ENCODE results near the gene HBS1L. TPM values are rescaled to one million over a fixed set of nuclear protein-coding genes. Genes with fewer than 3 reads are reported as not detected.

Gene HBS1L
- total RNA-seq, 1 experiment from 2014 or later, result 89.4 TPM

GRCh38 chr6:135022050-135022697 lies 32.4 kb downstream of the HBS1L start:
- Histone ChIP-seq H3K4me1 (ENCODE audit: control insufficient read depth in 1 of 2, insufficient read depth in 2 of 2, low read length in 2 of 2) (no peaks in the 10 kb centered on the region), H3K9ac (ENCODE audit: low read length) (no peak overlapping the region), H3K79me2 (ENCODE audit: insufficient read depth, low read length) (peaks cover 76% of the 10 kb centered on the region), H3K4me2 (ENCODE audit: low read length) (no peak overlapping the region), H3K9me3 (ENCODE audit: control insufficient read depth in 1 of 2, insufficient read depth in 1 of 2, low read depth in 1 of 2, low read length in 2 of 2) (no peaks in the 10 kb centered on the region), H3K9me2 (ENCODE audit: insufficient read depth) (no peaks in the 10 kb centered on the region), H3K27me3 (ENCODE audit: insufficient read depth, low read length) (no peaks in the 10 kb centered on the region), H4K20me1 (ENCODE audit: insufficient read depth) (peaks cover 8% of the 10 kb centered on the region), H3K36me3 (ENCODE audit: control insufficient read depth in 1 of 2, insufficient read depth in 2 of 2, low read length in 2 of 2) (no peaks in the 10 kb centered on the region), H3K27ac (ENCODE audit: low read depth, low read length) (no peak overlapping the region), H2AFZ (ENCODE audit: low read depth, low read length, poor library complexity, severe bottlenecking) (no peak overlapping the region), H3K4me3 (replicated peaks in 1 of 2; ENCODE audit: low read depth in 1 of 2, low read length in 2 of 2) (no peak overlapping the region)
- TF ChIP-seq JUND (IDR thresholded peaks at IDR 0.05), result no peak
- intact Hi-C loops (cut with micrococcal nuclease), result no loop called here
- ChIA-PET CTCF (interaction anchor here (1.7 kb wide), 1 partner anchor 20 kb away, joined by 8 read pairs; no protein-coding TSS in a partner anchor), POLR2A (interaction anchor here (1.3 kb wide), 1 partner anchor 33 kb away, joined by 3 read pairs; the partner anchor contains the start of gene HBS1L), RAD21 (ENCODE audit: low non-redundant PET in 1 of 2, low total read pairs in 2 of 2, uncharacterized antibody in 2 of 2, unreplicated experiment in 2 of 2) (no interaction called here)
- ATAC-seq (no peak), DNase-seq (ENCODE audit: low read depth, low spot score) (no peak)
- BruUV-seq (replicated peaks), result no TSS peak

- Histone ChIP-seq H3K9me3 (ENCODE audit: control insufficient read depth in 1 of 2, insufficient read depth in 1 of 2, low read depth in 1 of 2, low read length in 2 of 2) (no peaks in the 10 kb centered on the region), H3K9ac (ENCODE audit: low read length) (no peak overlapping the region), H3K4me1 (ENCODE audit: control insufficient read depth in 1 of 2, insufficient read depth in 2 of 2, low read length in 2 of 2) (no peaks in the 10 kb centered on the region), H3K79me2 (ENCODE audit: insufficient read depth, low read length) (peaks cover 74% of the 10 kb centered on the region), H3K4me2 (ENCODE audit: low read length) (no peak overlapping the region), H3K9me2 (ENCODE audit: insufficient read depth) (no peaks in the 10 kb centered on the region), H3K4me3 (replicated peaks in 1 of 2; ENCODE audit: low read depth in 1 of 2, low read length in 2 of 2) (no peak overlapping the region), H2AFZ (ENCODE audit: low read depth, low read length, poor library complexity, severe bottlenecking) (no peak overlapping the region), H4K20me1 (ENCODE audit: insufficient read depth) (peaks cover 8% of the 10 kb centered on the region), H3K27ac (ENCODE audit: low read depth, low read length) (no peak overlapping the region), H3K36me3 (ENCODE audit: control insufficient read depth in 1 of 2, insufficient read depth in 2 of 2, low read length in 2 of 2) (no peaks in the 10 kb centered on the region), H3K27me3 (ENCODE audit: insufficient read depth, low read length) (no peaks in the 10 kb centered on the region)
- no TSS peak for BruUV-seq (replicated peaks)
- CTCF ChIA-PET, result interaction anchor here (1.7 kb wide), 1 partner anchor 19 kb away, joined by 8 read pairs; no protein-coding TSS in a partner anchor
- intact Hi-C loops (cut with micrococcal nuclease), result no loop called here
- RAD21 ChIA-PET (ENCODE audit: low non-redundant PET in 1 of 2, low total read pairs in 2 of 2, uncharacterized antibody in 2 of 2, unreplicated experiment in 2 of 2), result no interaction called here
- POLR2A ChIA-PET, result interaction anchor here (1.3 kb wide), 1 partner anchor 33 kb away, joined by 3 read pairs; the partner anchor contains the start of gene HBS1L
- no peak for ATAC-seq
- no peak for DNase-seq (ENCODE audit: low read depth, low spot score)
- TF ChIP-seq ATF3 (IDR thresholded peaks at IDR 0.05) (no peak), CBX3 (IDR thresholded peaks at IDR 0.05; ENCODE audit: low read depth) (no peak), EZH2phosphoT487 (IDR thresholded peaks at IDR 0.05; ENCODE audit: borderline replicate concordance) (no peak), EZH2 (IDR thresholded peaks at IDR 0.05) (no peak), EGR1 (IDR thresholded peaks at IDR 0.05; ENCODE audit: low read depth) (no peak), CEBPB (IDR thresholded peaks at IDR 0.05; ENCODE audit: low read depth) (no peak), ZBTB33 (IDR thresholded peaks at IDR 0.05; ENCODE audit: extremely low read depth, insufficient replicate concordance, low read length) (no peak), ELF1 (IDR thresholded peaks at IDR 0.05; ENCODE audit: borderline replicate concordance, low read depth) (no peak), ZFX (IDR thresholded peaks at IDR 0.05) (no peak), JUND (IDR thresholded peaks at IDR 0.05) (no peak), RAD21 (IDR thresholded peaks at IDR 0.05; ENCODE audit: low read depth) (no peak), SRF (IDR thresholded peaks at IDR 0.05; ENCODE audit: low read depth) (no peak), POLR2AphosphoS5 (IDR thresholded peaks at IDR 0.05; ENCODE audit: low read depth, low read length) (no peak), MAX (IDR thresholded peaks at IDR 0.05) (no peak), YY1 (IDR thresholded peaks at IDR 0.05; ENCODE audit: extremely low read depth, insufficient replicate concordance, low read depth, low read length) (no peak)
Observed at GRCh38 chr6:135021310-135022049, 33.1 kb downstream of the HBS1L start.
